NCI-H2107 treated with DMSO at 0.1 percent for 48 hours (cell line): Measurements from ENCODE around the gene KMT2E.
"Not testable (repeated sequence)": the region's sequence is repeated elsewhere in the genome, so short reads cannot be mapped to it uniquely, and the experiment has no call there.

Experiments used
- DNase-seq: peaks from one replicate; lab custom pipeline; 2025; ENCODE audit not compliant: unreplicated experiment; lab: John Stamatoyannopoulos, UW

The KMT2E gene

GRCh38 chr7:104983076-104983577, 30.9 kb upstream of the KMT2E start:
- peak; percentile 81 for DNase-seq

GRCh38 chr7:104983578-104984539, 30.1 kb upstream of the KMT2E start:
- DNase-seq: peak; percentile 83

GRCh38 chr7:104984585-104985258, 29.3 kb upstream of the KMT2E start:
- DNase-seq: no peak

- DNase-seq: no peak
Observed at GRCh38 chr7:104985259-104985617, 28.8 kb upstream of the KMT2E start.

- no peak for DNase-seq
Observed at GRCh38 chr7:104986628-104987259, 27.3 kb upstream of the KMT2E start.

GRCh38 chr7:104987403-104987802, 26.6 kb upstream of the KMT2E start:
- DNase-seq: not testable (repeated sequence)

GRCh38 chr7:104990983-104991382, 23.0 kb upstream of the KMT2E start:
- no peak for DNase-seq

GRCh38 chr7:104992306-104992705, 21.7 kb upstream of the KMT2E start:
- DNase-seq: no peak

- no peak for DNase-seq
Observed at GRCh38 chr7:104993217-104993862, 20.7 kb upstream of the KMT2E start.

- no peak for DNase-seq
Observed at GRCh38 chr7:104998040-104998752, 15.8 kb upstream of the KMT2E start.

- no peak for DNase-seq
Observed at GRCh38 chr7:105000200-105000599, 13.8 kb upstream of the KMT2E start.

- no peak for DNase-seq
Observed at GRCh38 chr7:105000927-105001336, 13.1 kb upstream of the KMT2E start.

GRCh38 chr7:105001652-105002184, 12.3 kb upstream of the KMT2E start:
- DNase-seq: no peak

GRCh38 chr7:105003275-105003674, 10.7 kb upstream of the KMT2E start:
- no peak for DNase-seq

- no peak for DNase-seq
Observed at GRCh38 chr7:105003872-105004510, 10.0 kb upstream of the KMT2E start.

- DNase-seq: not testable (repeated sequence)
Observed at GRCh38 chr7:105005006-105005405, 9.0 kb upstream of the KMT2E start.

GRCh38 chr7:105005486-105005885, 8.5 kb upstream of the KMT2E start:
- not testable (repeated sequence) for DNase-seq

- DNase-seq: no peak
Observed at GRCh38 chr7:105006367-105007136, 7.5 kb upstream of the KMT2E start.

- no peak for DNase-seq
Observed at GRCh38 chr7:105007298-105007697, 6.7 kb upstream of the KMT2E start.
